ENCODE measurements around the gene AFAP1. TPM values are rescaled to one million over a fixed set of nuclear protein-coding genes. Genes with fewer than 3 reads are reported as not detected.

AFAP1 gene
- total RNA-seq, 1 experiment from 2014 or later, result 22.5 TPM

- POLR2A ChIA-PET, result no interaction called here
These were observed 139.9 kb downstream of the AFAP1 start for GRCh38 chr4:7799736-7800135.

GRCh38 chr4:7799306-7799705 is 140.4 kb downstream of the AFAP1 start:
- peaks cover 30% of the 10 kb centered on the region for H3K36me3 Mint-ChIP-seq (ENCODE audit: insufficient read depth, unreplicated experiment)
- no peak overlapping the region for H3K4me3 Mint-ChIP-seq (ENCODE audit: unreplicated experiment)
- BruUV-seq (replicated peaks), result no TSS peak

More at GRCh38 chr4:7799736-7800135, 139.9 kb downstream of the AFAP1 start:
- no peak for DNase-seq (ENCODE audit: unreplicated experiment)
- Mint-ChIP-seq H3K4me1 (ENCODE audit: insufficient read depth, unreplicated experiment) (peaks cover 6% of the 10 kb centered on the region), H3K4me3 (ENCODE audit: unreplicated experiment) (no peak overlapping the region), H3K27ac (ENCODE audit: low read depth, unreplicated experiment) (no peak overlapping the region), H3K36me3 (ENCODE audit: insufficient read depth, unreplicated experiment) (peaks cover 32% of the 10 kb centered on the region), H3K27me3 (ENCODE audit: insufficient read depth, unreplicated experiment) (no peaks in the 10 kb centered on the region), H3K9me3 (ENCODE audit: unreplicated experiment) (no peaks in the 10 kb centered on the region)
- intact Hi-C loops (cut with micrococcal nuclease), result loop anchor here (10.0 kb wide), 1 partner anchor 385 kb away; no protein-coding TSS in a partner anchor
- TF ChIP-seq CTCF (IDR thresholded peaks at IDR 0.05; ENCODE audit: unreplicated experiment), result no peak
- BruUV-seq (replicated peaks), result no TSS peak
- CTCF ChIA-PET, result interaction anchor here (0.8 to 2.2 kb wide), 4 partner anchors 9 to 608 kb away, joined by 3 to 6 read pairs (median 3); partner anchors contain the start of gene SORCS2

GRCh38 chr4:7798178-7798995 is 141.3 kb downstream of the AFAP1 start:
- BruUV-seq (replicated peaks), result no TSS peak
- no peak overlapping the region for H3K27ac Mint-ChIP-seq (ENCODE audit: low read depth, unreplicated experiment)
- CTCF ChIA-PET, result interaction anchor here (0.7 to 2.2 kb wide), 5 partner anchors 187 to 689 kb away, joined by 3 to 6 read pairs (median 5); partner anchors contain the start of gene SORCS2
- peaks cover 38% of the 10 kb centered on the region for H3K36me3 Mint-ChIP-seq (ENCODE audit: insufficient read depth, unreplicated experiment)
- H3K9me3 Mint-ChIP-seq (ENCODE audit: unreplicated experiment), result no peaks in the 10 kb centered on the region
- no peaks in the 10 kb centered on the region for H3K4me1 Mint-ChIP-seq (ENCODE audit: insufficient read depth, unreplicated experiment)
- POLR2A ChIA-PET, result interaction anchor here (0.6 kb wide), 1 partner anchor 180 kb away, joined by 5 read pairs; no protein-coding TSS in a partner anchor
- intact Hi-C loops (cut with micrococcal nuclease), result no loop called here
- no peak for DNase-seq (ENCODE audit: unreplicated experiment)
- no peaks in the 10 kb centered on the region for H3K27me3 Mint-ChIP-seq (ENCODE audit: insufficient read depth, unreplicated experiment)
- H3K4me3 Mint-ChIP-seq (ENCODE audit: unreplicated experiment), result no peak overlapping the region
- no peak for TF ChIP-seq CTCF (IDR thresholded peaks at IDR 0.05; ENCODE audit: unreplicated experiment)

More at GRCh38 chr4:7799306-7799705, 140.4 kb downstream of the AFAP1 start:
- H3K27ac Mint-ChIP-seq (ENCODE audit: low read depth, unreplicated experiment), result no peak overlapping the region
- no peak for DNase-seq (ENCODE audit: unreplicated experiment)
- no peaks in the 10 kb centered on the region for H3K9me3 Mint-ChIP-seq (ENCODE audit: unreplicated experiment)
- intact Hi-C loops (cut with micrococcal nuclease), result no loop called here
- CTCF ChIA-PET, result interaction anchor here (0.6 to 2.2 kb wide), 8 partner anchors 10 to 690 kb away, joined by 3 to 6 read pairs (median 3); partner anchors contain the start of gene SORCS2
- H3K27me3 Mint-ChIP-seq (ENCODE audit: insufficient read depth, unreplicated experiment), result no peaks in the 10 kb centered on the region
- H3K4me1 Mint-ChIP-seq (ENCODE audit: insufficient read depth, unreplicated experiment), result peaks cover 5% of the 10 kb centered on the region
- POLR2A ChIA-PET, result no interaction called here
- TF ChIP-seq CTCF (IDR thresholded peaks at IDR 0.05; ENCODE audit: unreplicated experiment), result no peak

GRCh38 chr4:7797330-7797729 is 142.3 kb downstream of the AFAP1 start:
- H3K27ac Mint-ChIP-seq (ENCODE audit: low read depth, unreplicated experiment), result no peak overlapping the region
- ChIA-PET CTCF (no interaction called here), POLR2A (no interaction called here)
- no peaks in the 10 kb centered on the region for H3K4me1 Mint-ChIP-seq (ENCODE audit: insufficient read depth, unreplicated experiment)
- DNase-seq (ENCODE audit: unreplicated experiment), result no peak
- BruUV-seq (replicated peaks), result no TSS peak
- H3K4me3 Mint-ChIP-seq (ENCODE audit: unreplicated experiment), result no peak overlapping the region
- TF ChIP-seq CTCF (IDR thresholded peaks at IDR 0.05; ENCODE audit: unreplicated experiment), result no peak
- no peaks in the 10 kb centered on the region for H3K27me3 Mint-ChIP-seq (ENCODE audit: insufficient read depth, unreplicated experiment)
- no peaks in the 10 kb centered on the region for H3K9me3 Mint-ChIP-seq (ENCODE audit: unreplicated experiment)
- H3K36me3 Mint-ChIP-seq (ENCODE audit: insufficient read depth, unreplicated experiment), result peaks cover 44% of the 10 kb centered on the region
- intact Hi-C loops (cut with micrococcal nuclease), result no loop called here

Data from MCF 10A (cell line).